CD4-positive, alpha-beta T cell treated with Interleukin-21 for 1 hour (primary cell): ENCODE measurements around the gene OR2T8.

Experiments
- DNase-seq: peaks from one replicate; pipeline ENCODE4 v3.0.0-alpha.2; 2020

Gene OR2T8, protein sequence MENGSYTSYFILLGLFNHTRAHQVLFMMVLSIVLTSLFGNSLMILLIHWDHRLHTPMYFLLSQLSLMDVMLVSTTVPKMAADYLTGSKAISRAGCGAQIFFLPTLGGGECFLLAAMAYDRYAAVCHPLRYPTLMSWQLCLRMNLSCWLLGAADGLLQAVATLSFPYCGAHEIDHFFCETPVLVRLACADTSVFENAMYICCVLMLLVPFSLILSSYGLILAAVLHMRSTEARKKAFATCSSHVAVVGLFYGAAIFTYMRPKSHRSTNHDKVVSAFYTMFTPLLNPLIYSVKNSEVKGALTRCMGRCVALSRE

DNA sequence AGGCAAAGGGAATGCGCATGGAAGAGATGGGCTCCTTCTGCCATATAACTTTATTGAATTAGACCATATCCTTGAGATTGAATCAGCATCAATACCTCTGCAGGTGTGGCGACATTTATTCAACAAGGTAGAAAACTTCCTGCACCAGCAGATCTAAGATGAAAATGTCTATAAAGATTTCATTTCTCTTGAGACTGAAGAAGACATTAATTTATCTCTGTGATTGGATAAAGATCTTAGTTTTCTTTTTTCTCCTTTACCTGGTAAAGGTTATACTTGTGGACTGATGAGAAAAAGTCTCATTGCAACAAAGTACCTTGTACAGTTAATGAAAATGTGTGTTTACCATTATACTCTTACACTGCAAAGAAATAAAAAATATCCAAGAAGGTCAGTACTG, at the start of gene OR2T8:
TSS of gene OR2T8 (plus strand) at position 301 of the 400 bp plus-strand sequence. CDS start 766 bp downstream, outside the sequence.
- no peak for DNase-seq

DNA sequence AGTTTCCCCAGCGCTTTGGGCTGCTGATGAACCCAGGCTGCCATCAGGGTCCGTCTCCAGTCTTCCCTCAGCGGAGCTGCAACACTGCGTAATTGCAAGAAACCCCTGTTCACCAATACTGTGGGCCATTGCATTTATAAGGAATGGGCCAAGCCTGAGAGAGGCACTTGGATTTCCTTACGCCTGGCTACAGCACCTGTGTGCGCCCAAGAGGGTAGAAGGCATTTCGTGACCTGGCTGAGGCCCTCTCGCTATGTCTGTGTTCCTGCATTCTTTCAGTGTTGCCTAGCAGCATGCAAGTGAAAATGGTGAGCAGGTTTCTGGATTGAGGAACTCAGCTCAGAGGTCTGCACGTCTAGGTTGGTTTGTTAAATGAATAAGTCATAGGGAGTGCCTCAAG, 36.7 kb upstream of the OR2T8 start:
- no peak for DNase-seq

DNA sequence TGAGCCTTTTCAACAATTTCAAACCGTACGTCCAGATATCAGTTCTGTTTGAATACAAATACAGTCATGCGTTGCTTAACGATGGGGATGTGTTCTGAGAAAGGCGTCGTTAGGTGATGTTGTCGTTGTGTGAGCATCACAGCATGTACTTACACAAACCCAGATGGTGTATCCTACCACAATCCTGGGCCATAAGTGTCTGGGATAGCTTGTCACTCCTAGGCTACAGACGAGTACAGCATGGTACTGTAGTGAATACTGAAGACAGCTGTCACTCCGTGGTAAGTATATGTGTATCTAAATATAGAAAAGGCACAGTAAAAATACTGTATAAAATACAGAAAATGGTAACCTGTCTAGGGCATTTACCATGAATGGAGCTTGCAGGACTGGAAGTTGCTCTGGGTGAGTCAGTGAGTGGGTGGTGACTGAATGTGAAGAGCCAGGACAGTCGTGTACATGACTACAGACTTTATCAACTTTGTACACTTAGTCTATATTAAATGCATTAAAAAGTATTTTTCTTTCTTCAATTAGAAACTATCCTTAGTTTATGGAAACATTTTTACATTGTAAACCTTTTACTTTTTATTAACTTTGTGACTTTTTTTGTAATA, 35.1 kb upstream of the OR2T8 start:
- no peak for DNase-seq

DNA sequence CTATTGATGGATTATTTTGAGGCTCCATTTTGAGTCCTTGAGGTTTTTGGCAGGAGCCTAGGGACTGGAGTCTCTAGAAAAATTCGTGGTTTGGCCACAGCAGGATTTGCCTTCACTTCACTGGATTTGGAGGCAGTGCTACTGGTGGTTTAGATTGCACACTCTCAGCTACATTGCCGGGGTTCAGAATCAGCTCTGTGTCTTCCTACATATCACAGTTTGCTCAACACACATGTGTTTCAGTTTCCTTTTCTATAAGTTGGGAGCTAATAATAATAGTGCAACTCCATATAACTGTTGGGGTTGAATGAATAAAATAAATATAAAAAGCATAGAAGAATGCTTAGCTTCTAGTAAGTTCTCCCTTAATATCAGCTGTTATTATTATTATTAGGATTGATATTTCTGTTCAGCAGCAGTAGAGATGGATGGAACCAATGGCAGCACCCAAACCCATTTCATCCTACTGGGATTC, 24.9 kb upstream of the OR2T8 start, which contains the start of gene OR2W3:
TSS of gene OR2W3 (plus strand) at position 425 of the 475 bp plus-strand sequence. CDS start at position 425, 0 bp downstream.
- DNase-seq, result no peak

DNA sequence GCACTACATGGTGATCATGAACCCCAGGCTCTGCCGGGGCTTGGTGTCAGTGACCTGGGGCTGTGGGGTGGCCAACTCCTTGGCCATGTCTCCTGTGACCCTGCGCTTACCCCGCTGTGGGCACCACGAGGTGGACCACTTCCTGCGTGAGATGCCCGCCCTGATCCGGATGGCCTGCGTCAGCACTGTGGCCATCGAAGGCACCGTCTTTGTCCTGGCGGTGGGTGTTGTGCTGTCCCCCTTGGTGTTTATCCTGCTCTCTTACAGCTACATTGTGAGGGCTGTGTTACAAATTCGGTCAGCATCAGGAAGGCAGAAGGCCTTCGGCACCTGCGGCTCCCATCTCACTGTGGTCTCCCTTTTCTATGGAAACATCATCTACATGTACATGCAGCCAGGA, 24.1 kb upstream of the OR2T8 start:
- DNase-seq, result no peak

DNA sequence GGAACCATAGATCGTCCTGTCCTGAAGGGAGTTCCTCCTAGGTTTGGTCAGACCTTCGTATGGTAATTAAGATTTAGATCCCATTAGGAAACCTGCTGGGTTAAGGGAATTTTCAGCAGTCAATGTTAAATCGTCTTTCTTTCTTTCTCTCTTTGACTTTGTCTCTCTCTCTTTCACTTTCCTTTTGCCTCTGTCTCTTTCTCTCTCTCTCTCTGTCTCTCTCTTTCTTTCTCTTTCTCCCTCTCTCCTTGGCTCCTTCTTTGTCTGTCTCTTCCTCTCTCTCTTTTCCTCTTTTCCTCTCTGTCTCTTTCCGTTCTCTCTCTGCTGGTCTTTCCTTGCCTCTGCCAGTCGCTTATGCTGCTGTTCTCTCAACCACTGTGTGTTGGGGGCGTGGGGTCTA, 15.9 kb upstream of the OR2T8 start:
- DNase-seq, result no peak

DNA sequence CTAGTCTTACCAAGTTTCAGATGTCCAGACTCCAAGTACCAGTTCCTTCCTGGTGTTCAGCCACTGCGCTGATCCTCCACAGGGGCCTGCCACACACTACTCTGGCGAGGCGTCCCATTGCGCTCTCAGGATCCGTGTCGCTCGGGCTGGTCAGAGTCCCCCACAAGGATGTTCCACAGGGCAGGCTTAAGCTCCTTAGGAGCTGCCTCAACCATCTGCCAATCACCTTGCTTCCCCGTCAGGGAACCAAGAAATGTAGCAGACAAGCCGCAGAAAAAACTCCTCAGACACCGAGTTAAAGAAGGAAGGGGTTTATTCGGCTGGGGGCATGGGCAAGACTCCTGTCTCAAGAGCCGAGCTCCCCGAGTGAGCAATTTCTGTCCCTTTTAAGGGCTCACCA, 14.9 kb upstream of the OR2T8 start:
- DNase-seq, result no peak

DNA sequence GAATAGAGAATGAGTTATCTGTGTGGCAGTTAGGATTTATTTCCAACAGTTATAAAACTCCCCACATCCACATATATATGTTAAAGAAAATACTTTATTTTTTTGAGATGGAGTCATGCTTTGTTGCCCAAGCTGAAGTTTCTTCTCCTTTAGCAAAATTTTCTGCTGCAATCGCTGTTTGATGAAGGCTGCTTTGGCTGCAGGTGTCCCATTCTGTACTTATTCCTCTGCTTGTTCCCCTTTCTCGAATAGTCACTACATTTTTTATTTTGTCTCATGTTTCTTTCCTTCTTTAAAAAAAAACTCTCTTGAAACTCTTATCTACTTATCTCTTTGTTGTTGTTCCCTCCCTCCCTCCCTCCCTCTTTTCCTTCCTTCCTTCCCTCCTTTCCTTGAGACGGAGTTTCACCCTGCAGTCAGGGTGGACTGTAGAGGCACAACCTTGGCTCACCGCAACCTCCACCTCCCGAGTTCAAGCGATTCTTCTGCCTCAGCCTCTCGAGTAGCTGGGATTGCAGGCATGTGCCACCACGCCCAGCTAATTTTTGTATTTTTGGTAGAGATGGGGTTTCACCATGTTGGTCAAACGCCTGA, 14.0 kb upstream of the OR2T8 start:
- DNase-seq, result no peak

DNA sequence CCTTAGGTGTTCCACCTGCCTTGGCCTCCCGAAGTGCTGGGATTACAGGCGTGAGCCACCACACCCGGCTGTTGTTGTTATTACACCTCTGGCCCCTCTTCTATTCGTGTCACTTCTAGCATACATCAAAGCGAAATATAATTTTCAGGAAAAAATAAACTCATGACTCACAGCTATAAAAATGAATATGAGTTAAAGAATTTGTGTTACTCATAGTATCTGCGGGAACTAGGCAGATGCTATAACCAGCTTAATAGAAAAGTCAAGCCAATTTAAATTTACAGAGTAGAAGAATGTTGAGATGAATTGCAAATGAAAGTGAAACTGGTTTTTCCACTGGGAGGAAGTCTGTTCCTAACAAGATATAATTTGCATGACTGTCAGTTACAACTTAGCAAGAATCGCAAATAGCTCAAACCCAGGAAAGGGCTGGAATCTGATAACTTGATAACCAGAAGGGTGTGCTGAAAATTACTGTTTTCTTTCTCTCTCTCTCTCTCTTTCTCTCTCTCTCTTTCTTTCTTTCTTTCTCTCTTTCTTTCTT, 13.5 kb upstream of the OR2T8 start:
- DNase-seq, result peak; percentile 32

DNA sequence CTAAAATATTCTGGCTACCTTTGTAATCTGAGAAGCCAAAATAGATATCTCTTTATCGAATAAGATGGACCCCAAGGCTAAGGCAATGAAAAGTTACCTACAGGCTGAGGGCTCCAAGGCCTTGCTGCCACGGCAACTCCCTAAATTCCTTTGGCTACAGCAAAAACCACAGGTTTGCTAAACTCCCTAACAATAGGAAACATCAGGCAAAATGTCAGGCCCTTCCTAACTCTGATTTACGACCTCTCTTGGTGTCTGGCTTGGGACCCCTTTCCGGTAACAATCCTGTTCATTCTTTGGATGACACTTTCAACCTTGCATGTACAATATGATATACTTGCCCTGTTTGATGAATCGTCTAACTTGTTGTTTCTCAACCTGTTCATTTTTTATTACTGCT, 11.3 kb upstream of the OR2T8 start:
- DNase-seq, result no peak

DNA sequence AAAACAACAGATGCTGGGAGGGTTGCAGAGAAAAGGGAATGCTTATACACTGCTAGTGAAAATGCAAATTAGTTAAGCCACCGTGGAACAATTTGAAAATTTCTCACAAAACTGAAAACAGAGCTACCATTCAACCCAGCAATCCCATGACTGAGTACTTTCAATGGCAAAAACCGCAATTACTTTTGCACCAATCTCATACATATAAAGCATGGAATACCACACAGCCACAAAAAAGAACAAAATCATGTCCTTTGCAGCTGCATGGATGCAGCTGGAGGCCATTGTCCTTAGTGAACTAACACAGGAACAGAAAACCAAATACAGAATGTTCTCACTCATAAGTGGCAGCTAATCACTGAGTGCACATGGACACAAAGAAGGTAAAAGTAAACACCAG, 6.3 kb upstream of the OR2T8 start:
- no peak for DNase-seq

DNA sequence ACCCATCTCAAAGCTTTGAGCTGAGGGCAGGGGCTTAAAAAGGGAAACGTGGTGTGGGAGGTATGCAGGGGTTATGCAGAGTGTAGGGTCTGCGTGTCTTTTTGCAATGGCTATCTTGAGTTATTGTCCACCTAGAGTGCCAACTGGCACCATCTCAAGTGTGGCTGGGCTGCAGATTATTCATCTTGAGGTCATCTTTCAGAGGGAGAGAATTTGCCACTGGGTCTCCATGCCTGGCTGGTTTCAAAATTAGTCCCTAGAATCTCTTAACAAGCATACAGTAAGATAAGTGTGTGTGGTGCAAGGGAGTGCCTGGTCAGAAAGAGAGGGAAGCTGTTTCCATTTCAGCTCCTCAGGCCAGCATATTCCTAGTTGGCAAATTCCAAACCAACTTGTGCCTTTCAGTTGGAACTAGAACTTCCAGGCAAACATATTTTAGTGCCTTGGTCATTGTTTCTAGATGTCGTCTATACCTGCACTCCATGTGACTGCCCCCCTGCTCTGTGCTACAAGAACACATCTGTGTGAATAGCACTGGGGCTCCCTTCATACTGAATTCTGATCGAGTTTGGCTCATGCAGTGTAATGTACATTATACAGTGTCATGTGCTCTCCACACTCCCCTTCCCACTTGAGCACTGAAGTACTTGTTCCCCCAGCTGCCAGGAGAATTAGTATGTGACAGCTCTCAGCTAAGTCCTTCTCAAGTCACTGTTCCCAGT, 5.0 kb upstream of the OR2T8 start:
- no peak for DNase-seq

DNA sequence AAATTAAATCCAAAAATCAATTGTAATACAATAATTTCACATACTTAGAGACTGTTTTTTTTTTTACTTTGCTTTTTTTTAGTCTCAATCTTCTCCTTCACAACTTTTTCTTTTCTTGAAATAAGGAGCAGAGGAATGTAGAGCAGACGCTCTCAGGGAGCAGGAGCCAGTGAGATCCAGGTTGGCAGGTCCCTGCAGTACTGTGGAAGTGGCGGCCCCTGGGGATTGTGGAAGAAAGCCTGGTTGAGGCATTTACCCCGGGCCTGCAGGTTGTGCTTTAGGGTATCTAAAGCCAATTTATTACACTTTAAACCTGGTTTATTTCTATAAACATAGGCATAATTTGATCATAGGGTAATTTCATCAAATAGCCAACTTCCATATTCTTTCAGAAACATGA, 3.9 kb downstream of the OR2T8 start:
- no peak for DNase-seq

DNA sequence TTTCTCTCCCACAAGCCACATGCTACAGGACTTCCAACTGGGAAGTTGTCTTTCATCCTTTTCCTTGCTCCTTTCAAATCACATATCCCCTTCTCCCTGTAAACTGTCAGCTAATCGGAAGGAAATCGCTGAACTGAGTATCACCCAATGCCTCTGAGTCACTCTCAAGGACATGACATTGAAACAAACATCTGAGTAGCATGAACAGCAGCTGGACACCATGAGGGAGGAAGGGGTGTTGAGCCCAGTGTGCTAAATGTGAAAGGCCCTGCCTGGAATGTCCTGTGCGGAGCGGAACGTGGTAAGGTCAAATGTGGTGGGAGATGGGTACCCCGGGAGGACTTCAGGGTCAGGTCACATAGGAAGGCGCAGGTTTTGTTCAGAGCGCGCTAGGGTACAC, 4.8 kb downstream of the OR2T8 start, which contains the start of gene OR2AJ1:
TSS of gene OR2AJ1 (plus strand) at position 22 of the 400 bp plus-strand sequence. CDS start 8,880 bp downstream, outside the sequence.
- DNase-seq, result no peak

DNA sequence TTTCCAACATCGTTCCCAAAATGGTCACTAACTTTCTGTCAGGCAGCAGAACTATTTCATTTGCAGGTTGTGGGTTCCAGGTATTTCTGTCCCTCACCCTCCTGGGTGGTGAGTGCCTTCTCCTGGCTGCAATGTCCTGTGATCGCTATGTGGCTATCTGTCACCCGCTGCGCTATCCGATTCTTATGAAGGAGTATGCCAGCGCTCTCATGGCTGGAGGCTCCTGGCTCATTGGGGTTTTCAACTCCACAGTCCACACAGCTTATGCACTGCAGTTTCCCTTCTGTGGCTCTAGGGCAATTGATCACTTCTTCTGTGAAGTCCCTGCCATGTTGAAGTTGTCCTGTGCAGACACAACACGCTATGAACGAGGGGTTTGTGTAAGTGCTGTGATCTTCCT, 13.9 kb downstream of the OR2T8 start:
- DNase-seq, result no peak

DNA sequence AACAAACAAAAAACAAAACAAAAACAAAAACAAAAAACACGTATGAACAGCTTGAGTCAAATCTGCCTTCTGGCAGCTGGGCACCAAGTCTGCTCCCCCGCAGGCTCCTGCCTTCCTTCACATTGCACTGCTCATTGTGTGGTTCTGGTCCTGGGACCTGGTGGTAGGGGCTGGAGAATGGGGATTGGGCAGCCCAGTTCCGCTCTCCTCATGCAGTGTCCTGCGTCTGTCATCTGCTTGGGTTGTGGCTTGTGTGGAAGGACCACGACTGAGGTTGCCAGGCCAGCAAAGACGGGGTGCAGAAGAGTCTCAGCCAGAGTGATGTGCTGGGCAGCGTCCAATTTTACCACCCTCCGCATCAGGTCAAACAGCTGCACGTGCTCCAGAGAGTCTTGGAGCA, 15.7 kb downstream of the OR2T8 start:
- no peak for DNase-seq

DNA sequence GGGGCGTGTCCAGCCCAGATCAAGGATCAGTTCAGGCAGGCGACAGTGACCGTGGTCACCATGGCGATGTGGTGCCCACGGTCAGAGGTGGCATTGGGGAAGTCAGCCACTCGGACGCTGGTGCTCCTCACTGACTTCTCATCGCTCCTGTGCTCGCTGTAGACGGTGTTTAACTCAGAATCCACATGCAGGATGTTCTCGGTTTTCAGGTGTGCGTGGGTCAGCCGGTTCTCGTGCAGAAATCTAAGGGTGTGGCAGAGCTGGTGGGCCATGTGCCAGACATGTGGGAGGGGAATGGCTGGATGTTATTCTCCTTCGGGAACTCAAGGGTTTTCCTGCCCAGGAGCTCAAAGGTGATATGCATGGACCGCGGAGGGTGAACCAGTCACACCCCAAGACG, 16.4 kb downstream of the OR2T8 start:
- DNase-seq, result no peak

DNA sequence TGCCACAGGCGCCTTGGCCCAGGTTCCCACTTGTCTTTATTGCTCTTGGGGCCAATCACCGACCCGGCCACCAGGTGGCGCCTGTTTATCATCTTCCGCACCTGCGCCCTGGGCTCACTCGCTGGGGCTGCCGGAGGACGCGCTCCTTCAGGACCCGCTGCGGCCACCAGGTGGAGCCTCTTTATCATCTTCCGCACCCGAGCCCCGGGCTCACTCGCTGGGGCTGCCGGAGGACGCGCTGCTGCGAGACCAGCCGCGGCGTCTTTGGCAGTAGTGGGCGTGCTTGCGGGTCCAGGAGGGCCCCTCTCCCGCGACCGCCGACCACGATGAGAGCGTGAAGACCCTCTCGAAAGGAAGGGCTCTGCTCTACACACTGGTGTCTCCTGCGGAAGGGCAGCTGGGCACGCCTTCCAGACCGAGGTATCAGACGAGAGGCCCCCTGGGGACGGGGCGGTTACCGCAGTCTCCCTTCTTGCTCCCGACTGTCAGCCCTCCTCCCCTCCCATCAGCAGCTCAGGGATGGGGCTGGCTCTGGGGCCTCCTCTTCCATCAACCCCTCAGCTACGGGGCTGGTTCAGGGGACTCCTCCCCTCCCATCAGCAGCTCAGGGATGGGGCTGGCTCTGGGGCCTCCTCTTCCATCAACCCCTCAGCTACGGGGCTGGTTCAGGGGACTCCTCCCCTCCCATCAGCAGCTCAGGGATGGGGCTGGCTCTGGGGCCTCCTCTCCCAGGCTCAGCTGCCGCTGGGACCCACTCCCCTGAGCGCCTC, 17.1 kb downstream of the OR2T8 start:
- peak; percentile 87 for DNase-seq

DNA sequence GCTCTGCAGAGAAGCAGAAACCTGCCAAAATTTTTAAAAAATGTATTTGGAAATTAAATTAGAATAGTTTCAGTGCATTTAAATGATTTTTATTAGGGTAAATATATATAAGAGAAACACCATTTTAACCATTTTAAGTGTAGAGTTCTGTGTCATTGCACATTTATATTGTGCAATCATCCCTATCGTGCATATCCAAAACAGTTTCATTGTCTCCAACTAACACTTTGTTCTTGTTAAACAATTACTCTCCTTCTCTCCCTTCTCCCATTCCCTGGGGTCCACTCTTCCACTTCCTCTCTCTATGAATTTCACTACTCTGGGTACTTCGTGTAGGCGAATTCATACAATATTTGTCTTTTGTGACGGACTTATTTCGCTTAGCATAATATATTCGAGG, 22.6 kb downstream of the OR2T8 start:
- no peak for DNase-seq

DNA sequence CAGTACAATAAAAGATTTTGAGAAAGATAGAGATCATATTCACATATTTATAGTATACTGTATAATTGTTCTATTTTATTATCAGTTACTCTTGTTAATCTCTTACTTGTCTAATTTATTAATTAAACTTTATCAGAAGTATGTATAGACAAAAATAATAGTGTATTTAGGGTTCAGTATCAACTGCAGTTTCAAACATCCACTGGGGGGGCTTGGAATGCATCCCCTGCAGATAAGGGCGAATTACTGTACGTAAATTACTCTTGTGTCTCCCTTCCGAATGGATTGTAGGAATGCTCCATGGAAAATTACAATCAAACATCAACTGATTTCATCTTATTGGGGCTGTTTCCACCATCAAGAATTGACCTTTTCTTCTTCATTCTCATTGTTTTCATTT, 28.5 kb downstream of the OR2T8 start, which contains the start of gene OR2L8:
TSS of gene OR2L8 (plus strand) at position 301 of the 400 bp plus-strand sequence. CDS start at position 301, 0 bp downstream.
- no peak for DNase-seq

DNA sequence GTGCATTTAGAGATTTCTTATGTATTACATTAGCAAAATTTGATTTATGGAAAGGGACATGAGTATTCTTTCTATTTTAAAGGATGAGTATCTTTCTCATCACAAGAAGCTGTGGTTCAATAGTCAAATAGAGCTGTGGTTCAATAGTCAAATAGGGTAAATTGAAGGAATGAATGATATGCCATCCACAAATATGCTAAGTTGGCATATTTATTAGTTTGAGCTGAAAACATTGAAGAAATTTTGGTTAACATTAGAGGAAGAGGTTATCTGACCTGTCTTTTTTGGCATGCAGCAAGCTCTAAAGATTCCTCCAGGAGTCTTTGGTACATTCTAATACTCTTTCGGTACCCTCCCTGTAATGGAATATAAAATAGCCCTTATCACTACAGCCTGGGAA, 33.4 kb downstream of the OR2T8 start:
- DNase-seq, result no peak

DNA sequence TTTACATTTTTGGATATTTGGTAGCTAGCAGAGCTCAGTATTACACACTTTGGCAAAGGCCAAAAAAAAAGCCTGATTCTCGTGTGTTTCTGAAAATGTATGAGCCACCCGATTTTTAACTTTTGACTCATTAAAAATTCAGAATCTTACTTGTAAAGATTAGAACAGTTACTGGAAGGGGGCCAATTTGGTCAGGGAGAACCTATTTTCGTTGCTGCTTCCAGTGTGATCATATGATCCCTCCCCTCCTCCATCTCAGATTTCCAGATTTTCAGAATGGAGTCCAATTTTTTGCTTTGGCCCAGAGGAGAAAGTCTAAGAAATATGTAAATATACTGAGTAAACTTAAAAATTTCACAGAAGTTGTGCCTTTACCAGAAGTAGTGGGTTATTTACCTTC, 41.7 kb downstream of the OR2T8 start:
- DNase-seq, result no peak
